ENCODE measurements around the gene DPH2.

The DPH2 gene

DNA sequence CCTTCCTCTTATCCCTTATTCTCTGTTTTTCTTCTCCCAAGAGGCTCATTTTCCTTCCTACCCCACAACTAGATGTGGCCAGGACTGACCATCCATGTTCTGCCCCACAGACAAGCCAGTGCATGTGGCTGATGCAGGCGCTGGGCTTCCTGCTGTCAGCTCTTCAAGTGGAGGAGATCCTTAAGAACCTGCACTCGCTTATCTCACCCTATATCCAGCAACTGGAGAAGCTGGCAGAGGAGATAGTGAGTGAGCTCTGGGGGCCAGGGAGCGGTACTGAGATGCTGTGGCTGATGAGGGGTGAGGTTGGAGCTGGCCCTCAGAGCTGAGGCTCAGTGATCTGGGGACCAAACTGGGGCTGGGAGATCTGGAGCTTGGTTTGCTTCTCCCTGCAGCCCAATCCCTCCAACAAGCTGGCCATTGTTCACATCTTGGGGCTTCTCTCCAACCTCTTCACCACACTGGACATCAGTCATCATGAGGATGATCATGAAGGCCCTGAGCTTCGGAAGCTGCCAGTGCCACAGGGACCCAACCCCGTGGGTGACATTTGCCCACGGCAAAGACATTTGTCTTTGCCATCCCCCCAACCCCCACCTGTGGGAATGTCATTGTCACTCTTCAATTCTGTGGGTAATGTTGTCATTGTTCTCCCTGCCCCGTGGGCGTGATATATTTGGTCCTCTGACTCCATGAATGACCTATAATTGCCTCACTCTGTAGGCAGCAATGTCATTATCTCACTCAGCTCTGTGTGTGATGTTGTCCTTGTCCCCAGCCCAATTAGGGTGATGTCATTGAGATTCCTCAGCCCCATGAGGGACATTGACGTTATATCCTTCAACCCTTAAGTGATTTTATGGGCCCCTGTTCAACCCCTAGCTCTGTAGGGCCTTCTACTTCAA is 11.2 kb upstream of the DPH2 start:
- H3K4me3 ChIP-seq (replicated peaks; ENCODE audit: low read depth, low read length), result no peak overlapping the region
- no peak for DNase-seq (ENCODE audit: extremely low read depth, low read depth)
- TF ChIP-seq, protein P1, sequence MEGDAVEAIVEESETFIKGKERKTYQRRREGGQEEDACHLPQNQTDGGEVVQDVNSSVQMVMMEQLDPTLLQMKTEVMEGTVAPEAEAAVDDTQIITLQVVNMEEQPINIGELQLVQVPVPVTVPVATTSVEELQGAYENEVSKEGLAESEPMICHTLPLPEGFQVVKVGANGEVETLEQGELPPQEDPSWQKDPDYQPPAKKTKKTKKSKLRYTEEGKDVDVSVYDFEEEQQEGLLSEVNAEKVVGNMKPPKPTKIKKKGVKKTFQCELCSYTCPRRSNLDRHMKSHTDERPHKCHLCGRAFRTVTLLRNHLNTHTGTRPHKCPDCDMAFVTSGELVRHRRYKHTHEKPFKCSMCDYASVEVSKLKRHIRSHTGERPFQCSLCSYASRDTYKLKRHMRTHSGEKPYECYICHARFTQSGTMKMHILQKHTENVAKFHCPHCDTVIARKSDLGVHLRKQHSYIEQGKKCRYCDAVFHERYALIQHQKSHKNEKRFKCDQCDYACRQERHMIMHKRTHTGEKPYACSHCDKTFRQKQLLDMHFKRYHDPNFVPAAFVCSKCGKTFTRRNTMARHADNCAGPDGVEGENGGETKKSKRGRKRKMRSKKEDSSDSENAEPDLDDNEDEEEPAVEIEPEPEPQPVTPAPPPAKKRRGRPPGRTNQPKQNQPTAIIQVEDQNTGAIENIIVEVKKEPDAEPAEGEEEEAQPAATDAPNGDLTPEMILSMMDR (IDR thresholded peaks at IDR 0.05; ENCODE audit: low read depth, low read length, missing control alignments), result no peak

DNA sequence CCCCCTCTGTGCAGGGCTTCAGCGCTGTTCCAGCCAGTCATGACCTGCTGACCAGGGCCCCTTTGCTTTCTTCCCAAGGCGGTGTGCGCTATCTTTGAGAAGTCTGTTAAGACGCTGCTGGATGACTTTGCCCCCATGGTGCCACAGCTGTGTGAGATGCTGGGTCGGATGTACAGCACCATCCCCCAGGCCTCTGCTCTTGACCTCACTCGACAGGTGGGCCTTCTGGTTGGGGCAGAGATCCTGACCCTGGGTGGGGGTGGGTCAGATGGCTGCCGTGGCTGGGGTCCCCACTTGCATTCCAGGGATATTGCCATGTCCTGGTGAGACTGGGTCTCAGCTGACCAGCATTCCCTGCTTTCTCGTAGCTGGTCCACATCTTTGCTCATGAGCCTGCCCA is 9.0 kb upstream of the DPH2 start:
- no peak overlapping the region for H3K4me3 ChIP-seq (replicated peaks; ENCODE audit: low read depth, low read length)
- DNase-seq (ENCODE audit: extremely low read depth, low read depth), result no peak
- TF ChIP-seq, protein P1 (IDR thresholded peaks at IDR 0.05; ENCODE audit: low read depth, low read length, missing control alignments), result no peak

DNA sequence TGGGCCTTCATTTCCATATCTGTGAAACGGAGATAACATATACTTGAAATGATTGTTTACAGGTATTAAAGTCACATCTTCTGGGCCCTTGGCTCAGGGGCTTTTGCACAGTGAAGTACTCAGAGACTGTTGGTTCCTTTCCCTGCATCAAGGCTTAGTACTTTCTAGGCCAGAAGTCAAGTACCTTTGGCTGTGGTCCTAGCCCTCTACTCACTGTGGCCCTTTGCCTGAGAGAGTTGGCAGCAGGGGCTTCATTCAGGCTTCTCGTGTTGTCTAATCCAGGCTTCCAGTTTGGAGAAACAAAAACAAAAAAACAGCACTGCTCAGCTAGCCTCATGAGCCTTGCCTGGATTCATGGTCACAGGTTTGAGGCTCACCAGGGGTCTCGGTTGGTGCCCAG is 8.1 kb upstream of the DPH2 start:
- TF ChIP-seq, protein P1 (IDR thresholded peaks at IDR 0.05; ENCODE audit: low read depth, low read length, missing control alignments), result no peak
- no peak for DNase-seq (ENCODE audit: extremely low read depth, low read depth)
- no peak overlapping the region for H3K4me3 ChIP-seq (replicated peaks; ENCODE audit: low read depth, low read length)

DNA sequence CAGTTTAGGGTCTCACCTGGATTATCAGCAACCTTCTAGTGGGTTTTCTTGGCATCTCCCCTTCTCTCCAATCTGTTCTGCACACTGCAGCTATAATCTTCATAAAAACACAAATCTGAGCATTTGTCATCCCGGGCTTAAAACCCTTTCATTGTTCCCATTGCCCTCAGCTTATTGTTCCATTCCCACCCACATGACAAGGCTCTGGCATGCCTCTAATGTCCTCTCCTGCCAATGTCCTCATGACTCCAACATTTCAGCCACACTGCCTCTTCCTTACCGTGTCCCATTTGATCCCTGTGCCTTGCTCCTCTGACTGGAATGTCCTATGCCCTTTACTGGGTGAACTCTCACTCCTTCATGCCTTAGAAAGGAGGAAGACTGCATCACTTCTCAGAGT is 7.5 kb upstream of the DPH2 start:
- no peak overlapping the region for H3K4me3 ChIP-seq (replicated peaks; ENCODE audit: low read depth, low read length)
- DNase-seq (ENCODE audit: extremely low read depth, low read depth), result no peak
- TF ChIP-seq, protein P1 (IDR thresholded peaks at IDR 0.05; ENCODE audit: low read depth, low read length, missing control alignments), result no peak

DNA sequence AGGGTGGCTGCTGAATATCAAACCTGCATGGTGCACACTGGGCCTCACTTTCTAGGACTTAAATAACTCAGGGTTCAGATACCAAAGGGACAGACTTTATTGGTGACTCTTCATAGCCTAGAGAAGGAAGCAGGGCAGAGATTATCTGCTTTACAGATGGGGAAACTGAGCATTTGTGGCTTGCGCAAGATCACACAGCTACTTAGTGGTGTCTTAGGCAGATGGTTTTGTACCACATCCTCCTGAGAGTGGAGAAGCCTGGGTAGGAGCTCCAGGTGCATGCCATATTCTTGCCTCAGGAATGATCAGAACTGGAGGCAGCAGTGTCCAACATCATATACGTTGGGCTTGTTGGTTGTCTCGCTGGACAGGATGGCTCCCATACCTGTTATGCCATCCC is 6.8 kb upstream of the DPH2 start:
- TF ChIP-seq, protein P1 (IDR thresholded peaks at IDR 0.05; ENCODE audit: low read depth, low read length, missing control alignments), result no peak
- no peak overlapping the region for H3K4me3 ChIP-seq (replicated peaks; ENCODE audit: low read depth, low read length)
- no peak for DNase-seq (ENCODE audit: extremely low read depth, low read depth)

DNA sequence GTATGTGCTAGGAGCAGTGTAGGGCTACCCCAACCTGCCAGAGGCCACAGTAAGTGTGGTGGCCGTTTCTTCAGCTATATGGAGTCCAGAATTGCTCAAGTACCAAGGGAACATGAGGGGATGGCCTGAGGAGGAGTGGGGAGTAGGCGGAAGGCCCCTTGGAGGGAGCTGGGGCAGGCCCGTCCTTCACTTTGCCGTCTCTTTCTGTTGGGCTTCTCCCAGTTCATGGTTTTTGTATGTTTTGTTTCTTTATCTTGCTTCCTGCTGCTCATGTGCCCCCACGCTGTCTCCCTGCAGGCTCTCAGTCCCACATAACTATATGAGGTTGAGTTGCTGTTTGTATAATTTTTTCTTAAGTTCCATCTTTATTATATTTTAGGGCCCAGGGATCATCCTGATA is 5.9 kb upstream of the DPH2 start:
- no peak for DNase-seq (ENCODE audit: extremely low read depth, low read depth)
- TF ChIP-seq, protein P1 (IDR thresholded peaks at IDR 0.05; ENCODE audit: low read depth, low read length, missing control alignments), result no peak
- no peak overlapping the region for H3K4me3 ChIP-seq (replicated peaks; ENCODE audit: low read depth, low read length)
